ENCODE data around the gene PNMA1. TPM values are rescaled to one million over a fixed set of nuclear protein-coding genes. Genes with fewer than 3 reads are reported as not detected.

The PNMA1 gene
- total RNA-seq, 1 donor from 2014 or later: 59.0 TPM

- H3K27ac Mint-ChIP-seq: no peak overlapping the region
- H3K4me3 Mint-ChIP-seq (ENCODE audit: low read depth): no peak overlapping the region
- H3K4me1 Mint-ChIP-seq (ENCODE audit: low read depth): peaks cover 29% of the 10 kb centered on the region
- H3K9me3 Mint-ChIP-seq (ENCODE audit: low read depth): no peaks in the 10 kb centered on the region
- TF ChIP-seq CTCF (IDR thresholded peaks at IDR 0.05; ENCODE audit: unreplicated experiment): no peak
- H3K36me3 Mint-ChIP-seq (ENCODE audit: insufficient read depth): no peaks in the 10 kb centered on the region
- no peaks in the 10 kb centered on the region for H3K27me3 Mint-ChIP-seq
- no peak for DNase-seq (ENCODE audit: low spot score, unreplicated experiment)
Measured at GRCh38 chr14:73748858-73749357, 34.7 kb upstream of the PNMA1 start.

GRCh38 chr14:73747379-73748211 lies 33.4 kb upstream of the PNMA1 start:
- no peak for TF ChIP-seq CTCF (IDR thresholded peaks at IDR 0.05; ENCODE audit: unreplicated experiment)
- Mint-ChIP-seq H3K4me3 (ENCODE audit: low read depth) (no peak overlapping the region), H3K36me3 (ENCODE audit: insufficient read depth) (no peaks in the 10 kb centered on the region), H3K4me1 (ENCODE audit: low read depth) (peaks cover 30% of the 10 kb centered on the region), H3K27ac (peak overlapping the region; percentile 84), H3K27me3 (no peaks in the 10 kb centered on the region), H3K9me3 (ENCODE audit: low read depth) (no peaks in the 10 kb centered on the region)
- no peak for DNase-seq (ENCODE audit: low spot score, unreplicated experiment)

- Mint-ChIP-seq H3K36me3 (ENCODE audit: insufficient read depth) (no peaks in the 10 kb centered on the region), H3K27me3 (no peaks in the 10 kb centered on the region), H3K9me3 (ENCODE audit: low read depth) (no peaks in the 10 kb centered on the region), H3K4me3 (ENCODE audit: low read depth) (no peak overlapping the region), H3K27ac (peak overlapping the region; percentile 84), H3K4me1 (ENCODE audit: low read depth) (peaks cover 34% of the 10 kb centered on the region)
- TF ChIP-seq CTCF (IDR thresholded peaks at IDR 0.05; ENCODE audit: unreplicated experiment): no peak
- no peak for DNase-seq (ENCODE audit: low spot score, unreplicated experiment)
Measured at GRCh38 chr14:73746520-73747378, 32.6 kb upstream of the PNMA1 start.

GRCh38 chr14:73745571-73746519 lies 31.7 kb upstream of the PNMA1 start:
- Mint-ChIP-seq H3K27ac (peak overlapping the region; percentile 29), H3K36me3 (ENCODE audit: insufficient read depth) (no peaks in the 10 kb centered on the region), H3K4me1 (ENCODE audit: low read depth) (peaks cover 43% of the 10 kb centered on the region), H3K27me3 (no peaks in the 10 kb centered on the region), H3K4me3 (ENCODE audit: low read depth) (no peak overlapping the region), H3K9me3 (ENCODE audit: low read depth) (no peaks in the 10 kb centered on the region)
- DNase-seq (ENCODE audit: low spot score, unreplicated experiment): no peak
- no peak for TF ChIP-seq CTCF (IDR thresholded peaks at IDR 0.05; ENCODE audit: unreplicated experiment)

All from progenitor cell of endocrine pancreas (in vitro differentiated cells).